ENCODE measurements around the gene ADSS2. TPM values are rescaled to one million over a fixed set of nuclear protein-coding genes. Genes with fewer than 3 reads are reported as not detected.

The ADSS2 gene
- total RNA-seq, 4 donors from 2014 or later, result 8.7 to 51.5 (median 40.4) TPM

DNA sequence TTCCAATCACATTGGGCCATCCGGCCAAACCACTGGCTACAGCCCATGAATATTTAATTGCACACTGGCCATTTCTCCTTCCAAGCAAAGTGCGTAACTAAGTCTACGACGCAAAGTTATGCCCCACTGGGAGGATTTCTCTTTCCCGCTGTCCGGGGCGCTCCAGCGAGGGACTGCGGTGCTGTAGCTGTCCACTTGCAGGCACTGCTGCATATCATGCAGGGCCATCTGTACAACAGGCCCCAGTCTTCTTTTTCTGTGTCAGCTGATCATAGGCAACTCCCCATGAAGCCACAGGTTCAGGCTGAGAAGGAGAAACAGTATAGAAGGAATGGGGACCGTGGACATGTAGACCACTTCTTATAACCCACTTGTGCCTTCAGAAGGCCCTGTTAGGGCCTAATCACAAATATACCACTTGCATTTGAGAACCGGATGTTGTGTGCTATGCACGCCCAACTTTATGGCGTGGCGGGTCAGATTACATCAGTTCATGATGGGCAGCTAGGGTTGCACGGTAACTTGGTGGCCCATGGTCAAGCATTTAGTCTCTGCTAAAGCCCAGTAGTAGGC lies 58.0 kb downstream of the ADSS2 start:
- Histone ChIP-seq H3K4me3 (no peak overlapping the region), H3K27me3 (no peaks in the 10 kb centered on the region), H3K4me1 (no peaks in the 10 kb centered on the region)

GRCh38 chr1:244391761-244392160 lies 59.9 kb downstream of the ADSS2 start:
- no peaks in the 10 kb centered on the region for H3K36me3 ChIP-seq
- intact Hi-C loops (cut with DNase I; ENCODE audit: low total_unique reads), result no loop called here
- no peak overlapping the region for H3K27ac ChIP-seq
- H3K4me1 ChIP-seq, result no peaks in the 10 kb centered on the region
- no peak overlapping the region for H3K4me3 ChIP-seq
- H3K27me3 ChIP-seq, result no peaks in the 10 kb centered on the region
- DNase-seq, result no peak
- H3K9me3 ChIP-seq, result no peaks in the 10 kb centered on the region
- TF ChIP-seq, protein P1, sequence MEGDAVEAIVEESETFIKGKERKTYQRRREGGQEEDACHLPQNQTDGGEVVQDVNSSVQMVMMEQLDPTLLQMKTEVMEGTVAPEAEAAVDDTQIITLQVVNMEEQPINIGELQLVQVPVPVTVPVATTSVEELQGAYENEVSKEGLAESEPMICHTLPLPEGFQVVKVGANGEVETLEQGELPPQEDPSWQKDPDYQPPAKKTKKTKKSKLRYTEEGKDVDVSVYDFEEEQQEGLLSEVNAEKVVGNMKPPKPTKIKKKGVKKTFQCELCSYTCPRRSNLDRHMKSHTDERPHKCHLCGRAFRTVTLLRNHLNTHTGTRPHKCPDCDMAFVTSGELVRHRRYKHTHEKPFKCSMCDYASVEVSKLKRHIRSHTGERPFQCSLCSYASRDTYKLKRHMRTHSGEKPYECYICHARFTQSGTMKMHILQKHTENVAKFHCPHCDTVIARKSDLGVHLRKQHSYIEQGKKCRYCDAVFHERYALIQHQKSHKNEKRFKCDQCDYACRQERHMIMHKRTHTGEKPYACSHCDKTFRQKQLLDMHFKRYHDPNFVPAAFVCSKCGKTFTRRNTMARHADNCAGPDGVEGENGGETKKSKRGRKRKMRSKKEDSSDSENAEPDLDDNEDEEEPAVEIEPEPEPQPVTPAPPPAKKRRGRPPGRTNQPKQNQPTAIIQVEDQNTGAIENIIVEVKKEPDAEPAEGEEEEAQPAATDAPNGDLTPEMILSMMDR (IDR thresholded peaks at IDR 0.05), result no peak
- TF ChIP-seq POLR2A (IDR thresholded peaks at IDR 0.05), result no peak

More for the DNA sequence above, 58.0 kb downstream of the ADSS2 start:
- H3K27ac ChIP-seq, result no peak overlapping the region
- no peaks in the 10 kb centered on the region for H3K9me3 ChIP-seq
- DNase-seq, result no peak
- H3K36me3 ChIP-seq, result no peaks in the 10 kb centered on the region
- no peak for TF ChIP-seq POLR2A (IDR thresholded peaks at IDR 0.05)
- TF ChIP-seq, protein P1 (IDR thresholded peaks at IDR 0.05), result no peak
- intact Hi-C loops (cut with DNase I; ENCODE audit: low total_unique reads), result no loop called here

GRCh38 chr1:244388961-244389360 lies 62.7 kb downstream of the ADSS2 start:
- H3K4me3 ChIP-seq, result no peak overlapping the region
- H3K27me3 ChIP-seq, result no peaks in the 10 kb centered on the region
- no peak for TF ChIP-seq POLR2A (IDR thresholded peaks at IDR 0.05)
- TF ChIP-seq, protein P1 (IDR thresholded peaks at IDR 0.05), result no peak
- no peaks in the 10 kb centered on the region for H3K4me1 ChIP-seq
- H3K9me3 ChIP-seq, result no peaks in the 10 kb centered on the region
- H3K27ac ChIP-seq, result no peak overlapping the region
- no peaks in the 10 kb centered on the region for H3K36me3 ChIP-seq
- intact Hi-C loops (cut with DNase I; ENCODE audit: low total_unique reads), result no loop called here
- no peak for DNase-seq

DNA sequence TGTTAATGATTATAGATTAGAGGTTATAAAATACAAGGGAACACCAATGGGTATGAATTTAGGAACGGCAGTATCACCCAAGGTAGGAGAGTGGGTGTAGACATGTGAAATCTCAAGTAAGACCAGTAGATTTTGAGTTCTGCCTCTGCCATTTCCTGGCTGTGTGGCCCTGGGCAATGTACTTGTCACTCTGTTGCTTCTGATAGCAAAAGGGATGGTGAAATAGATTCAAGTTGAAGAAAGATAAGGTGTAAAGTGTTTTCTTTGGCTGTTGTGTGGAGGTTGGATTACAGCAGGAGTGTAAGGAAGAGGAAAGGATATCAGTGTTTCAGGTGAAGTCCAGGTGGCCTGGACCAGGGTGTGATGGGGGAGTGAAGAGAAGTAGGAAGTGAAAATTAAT lies 64.3 kb downstream of the ADSS2 start:
- intact Hi-C loops (cut with DNase I; ENCODE audit: low total_unique reads), result no loop called here

DNA sequence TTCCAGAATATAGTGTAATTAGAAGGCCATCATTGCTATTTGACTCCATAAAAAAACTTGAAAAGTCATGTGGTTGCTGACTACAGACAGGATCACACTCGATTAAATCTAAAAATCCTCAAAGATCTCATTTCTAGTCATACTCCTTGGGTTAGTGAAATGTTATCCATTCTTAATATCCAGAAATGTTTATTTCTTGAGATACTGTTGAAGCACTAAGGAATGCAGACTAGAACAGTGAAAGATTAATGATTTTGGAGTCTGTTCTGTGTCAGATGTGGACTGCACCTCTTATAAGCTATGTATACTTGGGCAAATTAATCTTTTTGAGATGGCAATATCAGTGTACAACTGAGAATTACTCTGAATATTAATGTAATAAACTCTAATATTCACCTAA lies 65.1 kb downstream of the ADSS2 start:
- Histone ChIP-seq H3K27ac (no peak overlapping the region), H3K36me3 (no peaks in the 10 kb centered on the region), H3K9me3 (no peaks in the 10 kb centered on the region), H3K4me3 (no peak overlapping the region), H3K27me3 (no peaks in the 10 kb centered on the region), H3K4me1 (no peaks in the 10 kb centered on the region)
- TF ChIP-seq, protein P1 (IDR thresholded peaks at IDR 0.05), result no peak
- TF ChIP-seq POLR2A (IDR thresholded peaks at IDR 0.05), result no peak
- no peak for DNase-seq
- intact Hi-C loops (cut with DNase I; ENCODE audit: low total_unique reads), result no loop called here

More for the DNA sequence above, 64.3 kb downstream of the ADSS2 start:
- Histone ChIP-seq H3K9me3 (no peaks in the 10 kb centered on the region), H3K4me1 (no peaks in the 10 kb centered on the region), H3K27me3 (no peaks in the 10 kb centered on the region), H3K27ac (no peak overlapping the region), H3K36me3 (no peaks in the 10 kb centered on the region), H3K4me3 (no peak overlapping the region)
- no peak for DNase-seq
- TF ChIP-seq, protein P1 (IDR thresholded peaks at IDR 0.05), result no peak
- TF ChIP-seq POLR2A (IDR thresholded peaks at IDR 0.05), result no peak
